ENCODE measurements around the gene KLHL5. TPM values are rescaled to one million over a fixed set of nuclear protein-coding genes. Genes with fewer than 3 reads are reported as not detected.

The KLHL5 gene
- total RNA-seq, 4 donors from 2014 or later: 54.6 to 77.5 (median 64.7) TPM

DNA sequence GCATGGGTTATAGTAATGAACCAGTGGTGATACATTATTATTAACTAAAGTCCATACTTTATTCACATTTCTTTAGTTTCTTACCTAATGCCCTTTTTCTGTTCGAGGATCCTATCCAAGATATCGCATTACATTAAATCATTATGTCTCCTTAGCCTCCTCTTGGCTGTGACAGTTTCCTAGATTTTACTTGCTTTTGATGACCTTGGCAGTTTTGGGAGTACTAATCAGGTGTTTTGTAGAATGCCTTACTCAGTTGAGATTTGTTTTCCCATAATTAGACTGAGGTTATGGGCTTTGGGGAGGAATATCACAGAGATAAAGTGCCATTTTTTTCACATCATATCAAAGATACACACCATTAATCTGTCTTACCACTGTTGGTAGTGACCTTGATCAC lies 5.0 kb downstream of the KLHL5 start:
- TF ChIP-seq, protein P1, sequence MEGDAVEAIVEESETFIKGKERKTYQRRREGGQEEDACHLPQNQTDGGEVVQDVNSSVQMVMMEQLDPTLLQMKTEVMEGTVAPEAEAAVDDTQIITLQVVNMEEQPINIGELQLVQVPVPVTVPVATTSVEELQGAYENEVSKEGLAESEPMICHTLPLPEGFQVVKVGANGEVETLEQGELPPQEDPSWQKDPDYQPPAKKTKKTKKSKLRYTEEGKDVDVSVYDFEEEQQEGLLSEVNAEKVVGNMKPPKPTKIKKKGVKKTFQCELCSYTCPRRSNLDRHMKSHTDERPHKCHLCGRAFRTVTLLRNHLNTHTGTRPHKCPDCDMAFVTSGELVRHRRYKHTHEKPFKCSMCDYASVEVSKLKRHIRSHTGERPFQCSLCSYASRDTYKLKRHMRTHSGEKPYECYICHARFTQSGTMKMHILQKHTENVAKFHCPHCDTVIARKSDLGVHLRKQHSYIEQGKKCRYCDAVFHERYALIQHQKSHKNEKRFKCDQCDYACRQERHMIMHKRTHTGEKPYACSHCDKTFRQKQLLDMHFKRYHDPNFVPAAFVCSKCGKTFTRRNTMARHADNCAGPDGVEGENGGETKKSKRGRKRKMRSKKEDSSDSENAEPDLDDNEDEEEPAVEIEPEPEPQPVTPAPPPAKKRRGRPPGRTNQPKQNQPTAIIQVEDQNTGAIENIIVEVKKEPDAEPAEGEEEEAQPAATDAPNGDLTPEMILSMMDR (IDR thresholded peaks at IDR 0.05; ENCODE audit: low read depth): no peak

DNA sequence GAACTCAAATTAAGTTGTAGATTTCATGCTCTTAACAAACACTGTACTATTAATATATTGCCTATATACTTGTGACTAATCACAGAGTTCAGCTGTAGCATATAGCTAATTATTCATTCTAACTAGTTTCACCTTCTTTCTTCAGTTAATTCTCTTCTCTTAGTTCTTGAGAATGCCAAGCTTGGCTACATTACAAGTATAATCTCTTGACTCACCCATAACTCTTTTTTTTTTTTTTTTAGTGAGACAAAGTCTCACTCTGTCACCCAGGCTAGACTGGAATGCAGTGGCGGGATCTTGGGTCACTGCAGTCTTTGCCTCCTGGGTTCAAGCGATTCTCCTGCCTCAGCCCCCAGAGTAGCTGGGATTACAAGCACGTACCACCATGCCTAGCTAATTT lies 5.4 kb downstream of the KLHL5 start:
- TF ChIP-seq, protein P1 (IDR thresholded peaks at IDR 0.05; ENCODE audit: low read depth): no peak

DNA sequence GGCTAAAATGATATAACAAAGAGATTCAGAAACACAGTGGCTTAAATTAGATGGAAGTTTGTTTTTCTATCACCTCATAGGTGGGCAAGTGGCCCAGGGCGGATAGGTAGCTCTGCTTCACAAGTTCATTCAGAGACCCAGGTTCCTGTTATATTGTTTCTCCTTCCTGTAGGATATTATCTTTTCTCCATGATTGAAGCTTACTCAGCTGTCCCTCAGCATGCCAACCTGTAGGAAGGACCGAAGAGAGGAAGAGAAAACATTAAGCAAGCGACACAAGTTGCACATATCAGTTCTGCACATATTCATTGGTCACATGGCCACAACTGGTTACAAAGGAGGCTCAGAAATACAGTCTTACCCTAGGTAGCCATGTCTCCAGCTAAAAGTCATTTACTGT lies 6.9 kb downstream of the KLHL5 start:
- TF ChIP-seq, protein P1 (IDR thresholded peaks at IDR 0.05; ENCODE audit: low read depth): no peak

DNA sequence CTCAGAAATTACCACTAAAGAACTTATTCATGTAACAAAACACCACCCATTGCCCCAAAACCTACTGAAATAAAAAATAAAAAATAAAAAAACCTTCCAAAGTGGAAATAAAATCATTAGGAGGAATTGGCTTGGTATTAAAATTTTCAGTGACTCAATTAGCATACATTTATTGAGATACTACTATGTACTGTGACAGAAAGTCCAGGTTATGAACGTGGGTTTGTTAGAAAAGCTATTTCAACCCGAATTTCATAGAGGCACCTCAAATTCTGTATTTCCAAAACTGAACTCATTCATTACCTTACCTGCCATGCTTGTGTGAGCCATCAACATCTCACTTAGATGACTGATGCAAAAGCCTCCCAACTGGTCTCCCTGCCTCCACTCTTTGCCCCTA lies 16.8 kb downstream of the KLHL5 start:
- TF ChIP-seq, protein P1 (IDR thresholded peaks at IDR 0.05; ENCODE audit: low read depth): no peak

DNA sequence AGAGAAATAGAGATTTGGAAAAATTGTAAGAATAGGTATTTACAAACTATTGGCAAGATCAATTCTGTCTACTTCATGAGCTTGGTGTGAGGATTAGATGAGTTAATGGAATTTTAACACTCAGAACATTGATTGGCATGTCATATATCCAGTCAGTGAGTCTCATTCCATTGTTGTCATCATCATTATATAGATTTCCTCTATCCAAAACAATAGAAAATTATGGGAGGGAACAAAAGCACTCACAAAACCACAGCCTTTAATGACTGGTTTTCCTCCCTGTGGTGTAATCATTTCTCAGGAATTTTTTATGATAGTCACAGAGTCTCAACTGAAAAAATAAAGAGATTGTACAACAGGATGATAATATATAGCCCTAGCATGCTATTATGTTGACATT lies 21.1 kb downstream of the KLHL5 start:
- TF ChIP-seq, protein P1 (IDR thresholded peaks at IDR 0.05; ENCODE audit: low read depth): no peak

DNA sequence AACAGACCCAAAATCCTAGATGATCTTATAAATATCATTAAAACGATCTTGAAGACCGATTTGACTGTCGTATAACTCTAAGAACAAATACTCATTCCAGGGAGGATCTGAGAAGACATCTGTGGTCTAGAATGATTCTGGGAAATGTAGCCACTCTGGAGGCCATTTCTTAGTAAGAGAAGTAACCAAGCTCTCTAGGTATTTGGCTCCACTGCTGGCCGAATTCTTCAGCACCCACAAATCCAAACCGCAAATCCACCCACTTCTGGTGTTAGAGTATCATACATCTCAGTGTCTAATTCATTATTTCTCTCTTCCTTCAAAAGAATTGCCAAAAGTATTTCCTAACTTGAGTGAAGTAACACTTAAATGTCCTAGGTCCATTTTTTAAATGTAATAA lies 23.9 kb downstream of the KLHL5 start:
- TF ChIP-seq, protein P1 (IDR thresholded peaks at IDR 0.05; ENCODE audit: low read depth): no peak

DNA sequence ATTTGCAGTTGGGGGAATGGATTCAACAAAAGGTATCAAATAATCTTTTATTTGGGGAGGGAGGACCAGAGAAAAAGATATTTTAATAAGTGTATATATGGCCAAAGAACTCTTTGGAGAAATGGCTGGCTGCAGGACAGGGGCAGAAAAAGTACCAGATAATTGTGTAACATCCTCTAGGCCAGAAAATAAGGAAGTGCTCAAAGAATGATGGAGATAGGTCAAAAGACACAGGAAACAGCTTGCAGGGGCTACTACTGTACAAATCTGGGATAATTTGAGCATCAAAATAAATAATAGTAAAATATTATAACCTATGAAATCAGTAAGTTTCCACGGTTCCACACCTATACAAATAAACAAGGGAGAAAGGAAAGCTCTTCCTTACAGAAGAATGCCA lies 34.8 kb downstream of the KLHL5 start:
- TF ChIP-seq, protein P1 (IDR thresholded peaks at IDR 0.05; ENCODE audit: low read depth): no peak

All from subcutaneous adipose tissue (tissue), 4 donors.